HG02642 (cell line): ENCODE results near the gene TULP4.
"Not testable (repeated sequence)": the region's sequence is repeated elsewhere in the genome, so short reads cannot be mapped to it uniquely, and the experiment has no call there.

ENCODE experiments used
- ATAC-seq: cut with Tn5 transposase; IDR thresholded peaks from one replicate; pipeline ENCODE4 v1.9.1; 2021; ENCODE audit warnings: mild to moderate bottlenecking; ENCODE audit not compliant: unreplicated experiment, poor library complexity

TULP4 gene

GRCh38 chr6:158517038-158517437, 204.8 kb downstream of the TULP4 start:
- ATAC-seq: no peak

DNA sequence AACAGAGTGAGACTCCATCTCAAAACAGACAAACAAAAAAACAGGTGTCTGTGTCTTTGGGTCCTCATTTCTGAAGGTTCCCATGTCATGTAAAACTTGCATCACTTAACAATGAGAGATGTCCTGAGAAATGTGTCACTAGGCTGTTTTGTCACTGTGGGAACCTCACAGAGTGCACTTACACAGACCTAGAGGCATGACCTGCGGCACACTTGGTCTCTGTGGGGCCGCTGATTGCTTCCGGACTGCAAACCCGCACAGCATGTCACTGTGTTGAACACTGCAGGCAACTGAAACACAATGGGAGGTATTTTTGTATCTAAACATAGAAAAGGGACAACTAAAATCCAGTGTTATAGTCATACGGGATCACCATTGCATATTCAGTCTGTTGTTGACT, 205.3 kb downstream of the TULP4 start:
- ATAC-seq: no peak

DNA sequence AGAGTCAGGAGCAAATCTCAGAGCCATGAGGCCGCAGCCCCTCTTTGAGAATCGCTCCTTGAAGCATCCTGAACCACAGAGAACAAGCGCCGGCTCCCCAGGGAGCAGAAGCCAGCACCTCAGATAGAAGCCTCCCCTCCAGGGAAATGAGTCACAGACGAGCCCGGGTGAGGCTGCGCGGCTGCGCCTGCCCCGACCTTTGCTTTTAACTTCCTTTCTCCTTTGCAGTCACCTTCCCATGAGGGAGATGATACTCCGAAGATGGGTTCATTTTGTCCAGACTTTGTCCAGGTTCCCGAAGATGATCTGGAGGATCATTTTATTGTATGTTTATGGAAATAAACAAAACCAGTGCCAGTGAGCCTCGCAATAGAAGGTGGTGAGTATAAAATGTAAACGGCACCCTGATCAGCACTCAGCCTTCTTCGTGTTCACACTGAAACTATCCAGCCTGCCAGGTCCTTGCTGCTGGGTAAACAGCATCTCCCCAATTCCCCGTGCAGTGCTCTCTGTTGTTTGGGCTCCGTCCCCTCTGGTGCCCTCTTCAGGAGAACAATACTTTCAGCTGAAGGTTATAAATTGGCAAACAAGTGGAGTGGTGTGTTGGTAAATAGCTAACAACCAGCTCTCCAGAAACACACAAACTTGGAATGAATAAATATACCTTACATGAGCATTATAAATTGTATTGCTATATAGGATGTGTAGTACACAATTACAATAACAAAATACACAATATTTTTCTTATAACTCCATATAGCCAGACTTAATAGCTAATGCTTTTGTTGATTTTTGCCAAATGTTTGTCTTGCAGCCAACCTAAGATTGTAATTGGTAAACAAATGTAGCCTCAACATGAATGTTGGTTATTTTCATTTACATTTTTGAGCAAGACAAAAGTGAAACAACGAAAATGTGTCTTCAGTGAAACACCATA, 206.2 kb downstream of the TULP4 start:
- peak; percentile 81 for ATAC-seq

GRCh38 chr6:158519300-158519699, 207.0 kb downstream of the TULP4 start:
- ATAC-seq: no peak

DNA sequence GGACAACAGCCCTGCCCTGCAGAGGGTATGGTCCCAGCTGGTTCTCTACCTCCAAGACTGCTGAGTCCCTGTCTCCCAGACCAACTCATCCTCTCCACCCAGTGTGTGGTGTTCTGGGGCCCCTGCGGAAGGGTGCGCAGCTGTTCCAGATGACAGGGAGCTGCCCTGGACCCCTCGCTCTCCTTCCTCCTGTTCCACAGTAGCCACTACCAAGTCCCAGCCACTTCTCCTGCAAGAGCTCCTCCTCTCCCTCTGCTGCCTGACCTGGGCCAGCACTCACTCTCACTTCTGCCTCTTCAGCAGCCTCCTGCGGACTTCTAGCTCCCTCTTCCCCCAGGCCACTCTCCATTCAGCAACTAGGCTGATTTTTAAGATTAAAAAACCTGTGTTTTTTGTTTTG, 207.5 kb downstream of the TULP4 start:
- ATAC-seq: no peak

DNA sequence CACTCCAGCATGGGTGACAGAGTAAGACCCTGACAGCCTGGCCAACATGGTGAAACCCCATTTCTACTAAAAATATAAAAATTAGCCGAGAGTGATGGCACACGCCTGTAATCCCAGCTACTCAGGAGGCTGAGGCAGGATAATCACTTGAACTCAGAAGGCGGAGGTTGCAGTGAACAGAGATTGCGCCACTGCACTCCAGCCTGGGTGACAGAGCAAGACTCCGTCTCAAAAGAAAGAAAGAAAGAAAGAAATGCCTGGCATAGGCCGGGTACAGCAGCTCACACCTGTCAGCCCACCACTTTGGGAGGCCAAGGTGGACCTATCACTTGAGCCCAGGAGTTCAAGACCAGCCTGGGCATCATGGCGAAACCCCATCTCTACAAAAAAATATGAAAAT, 208.7 kb downstream of the TULP4 start:
- ATAC-seq: not testable (repeated sequence)

GRCh38 chr6:158521759-158522158, 209.5 kb downstream of the TULP4 start:
- ATAC-seq: no peak

DNA sequence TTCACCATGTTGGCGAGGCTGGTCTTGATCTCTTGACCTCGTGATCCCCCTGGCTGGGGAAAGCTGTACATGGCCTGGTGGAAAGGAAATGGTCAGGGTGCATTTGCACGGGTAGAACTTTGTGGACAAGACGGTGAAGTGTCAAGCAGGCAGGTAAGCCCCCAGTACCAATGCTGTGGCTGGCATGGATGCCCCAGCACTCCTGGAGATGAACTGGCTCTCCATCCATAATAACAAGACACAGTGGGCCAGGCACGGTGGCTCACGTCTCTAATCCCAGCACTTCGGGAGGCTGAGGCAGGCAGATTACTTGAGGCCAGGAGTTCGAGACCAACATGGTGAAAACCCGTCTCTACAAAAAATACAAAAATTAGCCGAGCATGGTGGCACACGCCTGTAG, 210.4 kb downstream of the TULP4 start:
- no peak for ATAC-seq

GRCh38 chr6:158524311-158524710, 212.0 kb downstream of the TULP4 start:
- no peak for ATAC-seq

DNA sequence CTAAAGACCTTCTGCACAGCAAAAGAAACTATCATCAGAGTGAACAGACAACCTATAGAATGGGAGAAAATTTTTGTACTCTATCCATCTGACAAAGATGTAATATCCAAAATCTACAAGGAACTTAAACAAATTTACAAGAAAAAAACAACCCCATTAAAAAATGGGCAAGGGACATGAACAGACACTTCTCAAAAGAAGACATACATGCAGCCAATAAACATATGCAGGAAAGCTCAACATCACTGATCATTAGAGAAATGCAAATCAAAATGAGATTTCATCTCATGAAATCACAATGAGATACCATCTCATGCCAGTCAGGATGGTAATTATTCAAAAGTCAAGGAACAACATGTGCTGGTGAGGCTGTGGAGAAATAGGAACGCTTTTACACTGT, 215.6 kb downstream of the TULP4 start:
- ATAC-seq: not testable (repeated sequence)

GRCh38 chr6:158528826-158529225, 216.6 kb downstream of the TULP4 start:
- ATAC-seq: no peak

- ATAC-seq: no peak
Measured at GRCh38 chr6:158529629-158530028, 217.4 kb downstream of the TULP4 start.

GRCh38 chr6:158531566-158531965, 219.3 kb downstream of the TULP4 start:
- no peak for ATAC-seq

- ATAC-seq: no peak
Measured at GRCh38 chr6:158531970-158532369, 219.7 kb downstream of the TULP4 start.

- no peak for ATAC-seq
Measured at GRCh38 chr6:158536084-158536890, 224.0 kb downstream of the TULP4 start.

DNA sequence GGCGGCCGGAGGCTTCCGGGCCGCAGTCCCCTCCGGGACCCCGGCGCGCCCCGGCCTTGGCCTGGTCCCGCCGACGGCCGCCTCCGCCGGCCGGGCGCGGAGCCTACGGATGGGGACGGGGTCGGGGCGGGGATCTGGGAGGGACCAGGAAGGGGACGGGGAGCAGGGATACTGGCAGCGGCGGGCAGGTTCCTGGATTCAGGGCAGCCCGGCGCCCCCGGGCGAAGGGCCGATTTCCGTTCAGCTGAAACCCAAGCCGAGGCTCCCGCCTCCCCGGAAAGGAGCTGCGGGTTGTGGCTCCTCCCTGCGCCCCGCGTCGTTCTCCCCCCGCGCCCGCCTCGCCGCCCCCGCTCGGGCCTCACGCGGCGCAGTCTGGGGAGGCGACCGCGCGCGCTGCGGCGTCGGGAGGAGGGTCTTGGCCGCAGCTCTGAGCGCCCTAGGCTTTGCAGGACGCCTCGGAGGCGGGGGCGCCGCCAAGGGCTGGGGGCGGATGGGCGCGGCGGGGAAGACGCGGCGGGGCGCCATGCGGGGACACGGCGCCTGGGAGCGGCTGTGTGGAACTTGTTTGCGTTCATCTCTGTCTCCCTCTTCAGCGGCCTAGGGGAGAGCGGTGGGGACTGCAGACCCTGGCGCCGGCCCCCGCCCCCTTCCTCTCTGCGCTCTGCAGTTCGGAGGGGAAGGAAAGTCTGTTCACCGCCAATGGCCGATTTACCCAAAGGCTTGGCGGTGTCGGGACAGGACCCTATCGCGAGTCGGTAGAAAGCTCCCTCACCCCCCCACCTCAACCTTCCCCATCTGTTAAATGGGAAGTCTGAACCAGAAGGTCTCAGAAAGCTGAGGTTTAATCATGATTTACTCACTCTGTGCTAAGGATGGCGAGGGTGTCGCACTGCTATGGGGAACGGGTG, 224.9 kb downstream of the TULP4 start:
- ATAC-seq: no peak

DNA sequence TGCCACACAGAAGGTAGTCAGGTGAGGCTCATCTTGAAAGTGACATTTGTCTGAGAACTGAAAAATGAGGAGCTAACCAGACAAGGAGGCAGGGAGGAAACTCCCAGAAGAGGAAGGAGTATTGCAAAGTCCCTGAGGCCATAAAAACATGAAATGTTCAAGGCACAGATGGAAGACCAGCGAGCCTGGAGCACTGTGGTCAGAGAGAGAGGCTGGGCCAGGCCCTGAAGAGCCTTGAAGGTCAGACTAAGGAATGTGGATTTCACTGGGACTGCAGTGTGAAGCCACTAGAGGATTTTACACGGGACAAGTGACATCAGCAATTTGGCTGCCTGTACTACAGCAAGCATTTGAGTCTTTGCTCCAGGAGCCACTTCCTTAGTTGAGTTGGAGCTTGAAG, 226.5 kb downstream of the TULP4 start:
- ATAC-seq: no peak

GRCh38 chr6:158539413-158539812, 227.1 kb downstream of the TULP4 start:
- no peak for ATAC-seq

DNA sequence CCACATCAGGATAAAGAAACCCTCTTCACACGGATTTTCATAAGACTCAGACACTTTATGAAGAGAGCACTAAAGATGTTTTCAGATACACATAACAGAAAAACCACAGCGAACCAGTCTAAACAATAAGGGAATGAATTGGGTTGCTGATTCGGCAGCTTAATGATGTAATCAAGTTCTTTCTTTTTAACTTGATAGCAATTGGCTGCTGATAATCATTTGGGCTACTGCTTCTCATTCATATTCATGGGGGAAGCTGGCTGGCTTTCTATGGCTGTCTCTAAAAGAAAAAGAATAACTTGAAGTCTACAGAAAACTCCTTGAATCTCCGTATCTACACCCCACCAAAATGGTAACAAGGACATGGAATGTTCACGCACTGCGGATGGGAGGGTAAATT, 227.6 kb downstream of the TULP4 start:
- ATAC-seq: no peak

DNA sequence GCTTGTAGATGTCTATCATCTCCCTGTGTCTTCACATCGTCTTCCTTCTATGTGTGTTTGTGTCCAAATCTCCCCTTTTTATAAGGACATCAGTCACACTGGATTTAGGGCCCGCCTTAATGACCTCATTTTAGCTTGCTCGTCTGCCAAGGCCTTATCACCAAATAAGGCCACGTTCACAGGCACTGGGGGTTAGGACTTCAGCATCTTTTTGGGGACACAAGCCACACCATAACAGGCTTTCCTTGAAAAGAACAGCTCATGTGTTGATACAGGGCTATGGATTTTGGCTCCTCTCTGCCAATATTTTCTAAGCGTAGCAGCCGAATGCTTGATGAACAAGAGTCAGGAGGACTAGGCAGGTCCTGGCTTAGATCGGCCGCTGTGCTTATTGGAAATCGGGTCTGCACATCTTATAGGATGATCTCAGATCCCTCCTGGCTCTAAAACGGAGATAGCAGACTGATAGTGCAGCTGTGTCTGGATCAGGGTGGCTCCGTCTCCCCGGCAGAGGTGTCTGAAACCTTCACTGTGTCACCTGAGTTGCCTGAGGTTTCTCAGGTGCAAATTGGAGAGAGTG, 231.4 kb downstream of the TULP4 start:
- ATAC-seq: no peak
